Chondrocyte (in vitro differentiated cells): ENCODE results near the gene SPEF1. TPM values are rescaled to one million over a fixed set of nuclear protein-coding genes. Genes with fewer than 3 reads are reported as not detected.

ENCODE experiments used
- DNase-seq: peaks from one replicate; pipeline ENCODE4 v3.0.0; 2021; ENCODE audit warnings: mixed read lengths, low spot score
- H3K27ac Mint-ChIP-seq: one replicate; pipeline ENCODE4 v1.8.0; 2021; ENCODE audit warnings: mild to moderate bottlenecking, moderate library complexity, mixed read lengths; ENCODE audit not compliant: unreplicated experiment
- H3K27me3 Mint-ChIP-seq: 2 replicates; pipeline ENCODE4 v1.8.0; 2021; ENCODE audit warnings: low read depth, mixed read lengths
- H3K36me3 Mint-ChIP-seq: 2 replicates; pipeline ENCODE4 v1.8.0; 2021; ENCODE audit warnings: low read depth, mixed read lengths
- H3K4me1 Mint-ChIP-seq: 2 replicates; pipeline ENCODE4 v1.8.0; 2021; ENCODE audit warnings: low read depth, mild to moderate bottlenecking, mixed read lengths
- H3K4me3 Mint-ChIP-seq: one replicate; pipeline ENCODE4 v1.8.0; 2021; ENCODE audit warnings: mild to moderate bottlenecking, moderate library complexity, mixed read lengths; ENCODE audit not compliant: unreplicated experiment
- H3K9me3 Mint-ChIP-seq: 2 replicates; pipeline ENCODE4 v1.8.0; 2021; ENCODE audit warnings: low read depth, mixed read lengths
- total RNA-seq: library from RNA; stranded (reverse); gene quantifications from 3 replicates; pipeline ENCODE4 v1.2.1, GENCODE V29; 2021
- TF ChIP-seq, protein P1 (sequence below): fragments of 200-600 bp; sonication (generic); IDR thresholded peaks from 2 replicates; pipeline ENCODE4 v1.5.0; 2021; ENCODE audit warnings: antibody characterized with exemption, mild to moderate bottlenecking, moderate library complexity

The SPEF1 gene
- total RNA-seq, 1 donor from 2014 or later: 0.12 TPM

DNA sequence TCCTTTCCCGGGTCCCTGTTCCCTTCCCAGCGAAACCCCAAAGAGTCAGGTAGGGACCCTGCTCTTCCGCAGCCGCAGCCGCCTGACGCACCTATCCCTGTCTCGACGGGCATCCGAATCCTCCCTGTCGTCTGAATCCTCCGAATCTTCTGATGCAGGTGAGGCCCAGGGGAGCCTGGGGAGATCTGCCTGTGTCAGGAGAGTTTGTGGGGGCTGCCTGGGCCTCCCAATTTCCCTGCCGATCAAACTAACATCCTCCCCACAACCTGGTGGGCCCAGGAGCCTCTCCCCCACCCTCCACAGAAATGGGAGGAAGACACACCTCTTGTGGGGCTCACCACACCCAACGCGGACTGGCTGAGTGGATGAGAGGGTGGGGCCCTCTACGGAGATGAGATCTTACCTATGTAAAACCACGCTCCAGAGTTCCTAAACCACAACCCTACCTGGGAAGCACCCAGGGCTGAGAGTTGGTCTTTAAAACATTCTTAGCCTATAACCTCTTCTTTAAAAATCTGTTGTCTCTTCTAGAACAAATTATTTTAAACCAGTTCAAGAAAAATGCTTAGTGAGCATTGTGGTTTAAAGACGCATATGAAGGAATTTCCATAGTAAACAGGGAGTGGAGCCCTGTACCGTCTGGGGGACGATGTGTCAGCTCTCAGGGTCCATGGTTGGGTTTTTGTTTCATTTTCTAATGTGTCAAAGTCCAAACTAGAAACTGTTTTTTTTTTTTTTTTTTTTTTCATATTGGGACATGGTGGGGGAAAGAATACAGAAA is 16.5 kb upstream of the SPEF1 start:
- H3K4me3 Mint-ChIP-seq: peak overlapping the region; percentile 90
- H3K4me1 Mint-ChIP-seq: peaks cover 50% of the 10 kb centered on the region
- DNase-seq: peak; percentile 77
- H3K36me3 Mint-ChIP-seq: peaks cover 16% of the 10 kb centered on the region
- peak overlapping the region; percentile 71 for H3K27ac Mint-ChIP-seq
- H3K9me3 Mint-ChIP-seq: no peaks in the 10 kb centered on the region
- no peaks in the 10 kb centered on the region for H3K27me3 Mint-ChIP-seq
- TF ChIP-seq, protein P1, sequence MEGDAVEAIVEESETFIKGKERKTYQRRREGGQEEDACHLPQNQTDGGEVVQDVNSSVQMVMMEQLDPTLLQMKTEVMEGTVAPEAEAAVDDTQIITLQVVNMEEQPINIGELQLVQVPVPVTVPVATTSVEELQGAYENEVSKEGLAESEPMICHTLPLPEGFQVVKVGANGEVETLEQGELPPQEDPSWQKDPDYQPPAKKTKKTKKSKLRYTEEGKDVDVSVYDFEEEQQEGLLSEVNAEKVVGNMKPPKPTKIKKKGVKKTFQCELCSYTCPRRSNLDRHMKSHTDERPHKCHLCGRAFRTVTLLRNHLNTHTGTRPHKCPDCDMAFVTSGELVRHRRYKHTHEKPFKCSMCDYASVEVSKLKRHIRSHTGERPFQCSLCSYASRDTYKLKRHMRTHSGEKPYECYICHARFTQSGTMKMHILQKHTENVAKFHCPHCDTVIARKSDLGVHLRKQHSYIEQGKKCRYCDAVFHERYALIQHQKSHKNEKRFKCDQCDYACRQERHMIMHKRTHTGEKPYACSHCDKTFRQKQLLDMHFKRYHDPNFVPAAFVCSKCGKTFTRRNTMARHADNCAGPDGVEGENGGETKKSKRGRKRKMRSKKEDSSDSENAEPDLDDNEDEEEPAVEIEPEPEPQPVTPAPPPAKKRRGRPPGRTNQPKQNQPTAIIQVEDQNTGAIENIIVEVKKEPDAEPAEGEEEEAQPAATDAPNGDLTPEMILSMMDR: no peak

DNA sequence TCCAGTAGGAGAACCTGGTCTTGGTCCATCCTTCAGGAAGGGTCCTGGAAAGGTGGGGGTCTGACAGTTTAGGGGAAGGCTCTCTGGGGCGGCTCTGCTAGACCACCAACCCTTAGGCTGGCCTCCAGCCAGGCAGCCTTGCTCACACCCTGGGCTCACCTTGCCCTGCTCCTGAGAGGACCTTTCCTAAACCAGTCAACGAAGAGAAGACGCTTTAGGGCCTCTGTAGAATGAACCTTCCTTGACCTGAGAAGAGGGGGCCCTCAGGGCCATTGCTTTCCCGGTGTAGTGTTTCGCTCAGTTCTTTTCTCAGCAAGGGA is 15.9 kb upstream of the SPEF1 start:
- peak overlapping the region; percentile 73 for H3K27ac Mint-ChIP-seq
- TF ChIP-seq, protein P1: no peak
- H3K27me3 Mint-ChIP-seq: no peaks in the 10 kb centered on the region
- H3K4me3 Mint-ChIP-seq: peak overlapping the region; percentile 90
- no peaks in the 10 kb centered on the region for H3K9me3 Mint-ChIP-seq
- peaks cover 46% of the 10 kb centered on the region for H3K4me1 Mint-ChIP-seq
- DNase-seq: no peak
- H3K36me3 Mint-ChIP-seq: peaks cover 11% of the 10 kb centered on the region

DNA sequence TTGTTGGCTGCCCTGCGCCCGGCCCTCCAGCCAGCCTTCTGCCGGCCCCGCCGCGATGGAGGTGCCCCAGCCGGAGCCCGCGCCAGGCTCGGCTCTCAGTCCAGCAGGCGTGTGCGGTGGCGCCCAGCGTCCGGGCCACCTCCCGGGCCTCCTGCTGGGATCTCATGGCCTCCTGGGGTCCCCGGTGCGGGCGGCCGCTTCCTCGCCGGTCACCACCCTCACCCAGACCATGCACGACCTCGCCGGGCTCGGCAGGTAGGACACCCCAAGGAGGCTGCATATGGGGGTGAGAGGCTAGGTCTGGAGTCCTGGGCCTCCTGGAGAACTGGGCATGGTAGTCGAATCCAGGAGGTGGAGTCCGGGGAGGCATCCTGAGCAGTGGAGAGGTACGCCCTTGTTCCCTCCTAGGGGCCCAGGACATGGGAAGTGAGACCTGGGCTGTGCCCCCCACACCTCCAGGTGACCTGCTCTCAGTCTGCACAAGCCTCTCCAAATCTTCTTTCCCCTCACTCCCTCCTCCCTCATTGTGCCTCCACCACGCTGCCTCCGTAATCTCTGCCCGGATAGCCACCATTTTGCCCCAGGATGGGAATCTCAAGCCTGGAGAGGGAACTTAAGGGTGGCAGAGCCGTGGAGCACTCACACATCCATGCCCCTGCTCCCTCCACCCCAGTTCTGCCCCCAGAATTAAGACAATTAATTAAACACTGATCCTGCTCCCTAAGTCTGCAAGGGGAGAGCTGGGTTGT is 15.4 kb upstream of the SPEF1 start:
- Mint-ChIP-seq H3K9me3 (no peaks in the 10 kb centered on the region), H3K27ac (peak overlapping the region; percentile 73), H3K36me3 (peaks cover 9% of the 10 kb centered on the region), H3K4me1 (peaks cover 46% of the 10 kb centered on the region), H3K4me3 (peak overlapping the region; percentile 90), H3K27me3 (no peaks in the 10 kb centered on the region)
- no peak for DNase-seq
- TF ChIP-seq, protein P1: no peak

DNA sequence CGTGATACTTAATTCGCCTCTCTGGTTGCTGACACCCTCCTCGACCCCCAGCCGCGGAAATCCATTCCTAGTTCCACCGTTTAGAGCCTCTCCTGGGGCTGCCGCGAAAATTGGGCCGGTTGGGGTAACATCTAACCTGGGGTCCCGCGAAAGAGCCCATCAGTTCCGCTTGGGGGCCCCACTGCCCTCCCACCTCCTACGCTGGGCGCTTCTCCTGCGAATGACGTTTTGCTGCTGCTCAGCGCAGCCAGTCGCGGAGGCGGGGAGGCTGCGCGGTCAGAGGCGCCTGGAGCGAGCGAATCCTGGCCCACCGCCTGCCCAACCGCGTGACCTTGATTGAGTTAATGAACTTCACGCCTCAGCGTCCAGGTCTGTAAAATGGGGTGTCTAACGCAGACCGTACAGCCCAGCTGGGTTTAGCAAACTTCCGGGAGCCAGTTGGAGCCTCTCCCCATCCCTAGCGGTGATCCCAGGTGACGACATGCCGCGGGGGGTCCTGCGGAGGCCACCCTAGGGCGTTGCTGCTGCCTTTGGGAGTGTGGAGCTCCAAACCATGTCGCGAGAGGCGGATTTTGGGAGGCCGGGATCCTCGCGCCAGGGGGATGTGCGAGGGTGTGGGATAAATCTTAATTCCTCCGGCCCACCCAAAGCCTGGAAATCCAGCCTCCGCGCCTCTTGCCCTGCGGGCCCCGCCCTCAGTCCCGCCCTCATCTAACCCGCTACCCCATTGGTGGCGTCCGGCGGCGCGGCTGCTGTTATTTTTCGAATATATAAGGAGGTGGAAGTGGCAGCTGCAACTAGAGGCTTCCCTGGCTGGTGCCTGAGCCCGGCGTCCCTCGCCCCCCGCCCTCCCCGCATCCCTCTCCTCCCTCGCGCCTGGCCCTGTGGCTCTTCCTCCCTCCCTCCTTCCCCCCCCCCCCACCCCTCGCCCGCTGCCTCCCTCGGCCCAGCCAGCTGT is 14.5 kb upstream of the SPEF1 start, which contains the start of gene CDC25B:
TSS of gene CDC25B (plus strand) at position 800 of the 958 bp plus-strand sequence. CDS start 222 bp downstream, outside the sequence.
- peak; percentile 96 for DNase-seq
- Mint-ChIP-seq H3K36me3 (peaks cover 8% of the 10 kb centered on the region), H3K4me1 (peaks cover 46% of the 10 kb centered on the region), H3K27ac (peak within 1 kb of the TSS; percentile 96), H3K4me3 (peak within 1 kb of the TSS; percentile 90), H3K9me3 (no peaks in the 10 kb centered on the region), H3K27me3 (no peaks in the 10 kb centered on the region)
- TF ChIP-seq, protein P1: peak; percentile 74
